ENCODE results near the gene DIRAS1. TPM values are rescaled to one million over a fixed set of nuclear protein-coding genes. Genes with fewer than 3 reads are reported as not detected.
A peak's percentile ranks its signal among the peaks of the same experiment; 100 is the strongest.

DIRAS1 gene
- total and polyA plus RNA-seq, 2 experiments from 2014 or later, result 2.8 to 18.6 TPM

DNA sequence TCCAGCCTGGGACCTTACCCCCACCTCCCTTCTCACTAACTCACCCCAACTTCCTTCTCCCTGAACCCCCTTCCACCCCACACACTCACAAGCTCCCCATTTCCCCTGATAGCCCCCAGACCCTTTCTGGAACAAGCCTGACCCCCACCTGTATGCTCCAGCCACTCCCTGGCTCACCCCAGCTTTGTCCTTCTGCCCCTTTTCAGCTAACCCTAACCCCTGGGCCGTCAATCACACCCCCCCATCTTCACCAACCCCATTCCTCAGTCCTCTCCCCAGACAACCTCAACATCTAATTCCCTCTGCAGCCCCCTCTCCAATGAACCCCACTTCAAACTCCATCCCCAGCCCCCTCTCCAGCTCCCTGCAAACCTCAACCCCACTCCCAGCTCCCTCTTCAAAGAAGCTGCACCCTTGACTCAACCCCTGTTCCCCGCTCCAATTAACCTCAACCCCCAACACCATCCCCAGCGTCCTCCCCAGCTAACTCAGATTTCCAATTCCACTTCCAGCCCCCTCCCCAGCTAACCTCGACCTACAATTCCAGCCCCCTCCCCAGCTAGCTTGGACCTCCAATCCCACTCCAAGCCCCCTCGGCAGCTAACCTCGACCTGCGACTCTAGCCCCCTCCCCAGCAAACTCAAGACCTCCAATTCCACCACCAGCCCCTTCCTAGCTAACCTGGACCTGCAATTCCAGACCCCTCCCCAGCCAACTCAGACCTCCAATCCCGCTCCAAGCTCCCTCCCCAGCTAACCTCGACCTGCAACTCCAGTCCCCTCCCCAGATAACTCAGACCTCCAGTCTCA lies 19.6 kb downstream of the DIRAS1 start:
- Histone ChIP-seq H3K4me1 (ENCODE audit: insufficient read depth) (peaks cover 11% of the 10 kb centered on the region), H3K4me3 (peak overlapping the region; percentile 77), H3K27me3 (ENCODE audit: insufficient read depth) (peaks cover 27% of the 10 kb centered on the region), H3K4me2 (peak overlapping the region; percentile 97), H2AFZ (no peak overlapping the region), H3F3A (replicated peaks; ENCODE audit: low read depth) (no peaks in the 10 kb centered on the region), H3K9me2 (ENCODE audit: insufficient read depth) (peaks cover 6% of the 10 kb centered on the region; the same call in 1 of the 2 replicates), H3K36me3 (ENCODE audit: insufficient read depth) (no peaks in the 10 kb centered on the region), H3K27ac (ENCODE audit: low read depth) (no peak overlapping the region), H4K20me1 (replicated peaks; ENCODE audit: insufficient read depth) (peaks cover 2% of the 10 kb centered on the region; the same call in 1 of the 2 replicates), H3K79me2 (replicated peaks; ENCODE audit: insufficient read depth) (no peaks in the 10 kb centered on the region)
- Mint-ChIP-seq H3K27me3 (ENCODE audit: insufficient read depth, low read depth, poor library complexity) (peaks cover 33% of the 10 kb centered on the region), H3K27ac (no peak overlapping the region), H3K36me3 (ENCODE audit: low read depth) (no peaks in the 10 kb centered on the region), H3K4me1 (peaks cover 9% of the 10 kb centered on the region), H3K4me3 (peak overlapping the region; percentile 88), H3K9me3 (no peaks in the 10 kb centered on the region)
- TF ChIP-seq POLR2AphosphoS5 (IDR thresholded peaks at IDR 0.05; ENCODE audit: low read depth), result no peak
- TF ChIP-seq, protein P1, sequence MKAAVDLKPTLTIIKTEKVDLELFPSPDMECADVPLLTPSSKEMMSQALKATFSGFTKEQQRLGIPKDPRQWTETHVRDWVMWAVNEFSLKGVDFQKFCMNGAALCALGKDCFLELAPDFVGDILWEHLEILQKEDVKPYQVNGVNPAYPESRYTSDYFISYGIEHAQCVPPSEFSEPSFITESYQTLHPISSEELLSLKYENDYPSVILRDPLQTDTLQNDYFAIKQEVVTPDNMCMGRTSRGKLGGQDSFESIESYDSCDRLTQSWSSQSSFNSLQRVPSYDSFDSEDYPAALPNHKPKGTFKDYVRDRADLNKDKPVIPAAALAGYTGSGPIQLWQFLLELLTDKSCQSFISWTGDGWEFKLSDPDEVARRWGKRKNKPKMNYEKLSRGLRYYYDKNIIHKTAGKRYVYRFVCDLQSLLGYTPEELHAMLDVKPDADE (IDR thresholded peaks at IDR 0.05), result no peak
- no peak for TF ChIP-seq EZH2phosphoT487 (IDR thresholded peaks at IDR 0.05; ENCODE audit: unreplicated experiment)
- TF ChIP-seq NANOG (IDR thresholded peaks at IDR 0.05; ENCODE audit: borderline replicate concordance), result no peak
- TF ChIP-seq CREB1 (CRISPR knock-in tag; IDR thresholded peaks at IDR 0.05; ENCODE audit: low read depth), result no peak
- DNase-seq (ENCODE audit: low spot score), result no peak
- peak; percentile 10; the same call in 2 of the 3 replicates for ATAC-seq

DNA sequence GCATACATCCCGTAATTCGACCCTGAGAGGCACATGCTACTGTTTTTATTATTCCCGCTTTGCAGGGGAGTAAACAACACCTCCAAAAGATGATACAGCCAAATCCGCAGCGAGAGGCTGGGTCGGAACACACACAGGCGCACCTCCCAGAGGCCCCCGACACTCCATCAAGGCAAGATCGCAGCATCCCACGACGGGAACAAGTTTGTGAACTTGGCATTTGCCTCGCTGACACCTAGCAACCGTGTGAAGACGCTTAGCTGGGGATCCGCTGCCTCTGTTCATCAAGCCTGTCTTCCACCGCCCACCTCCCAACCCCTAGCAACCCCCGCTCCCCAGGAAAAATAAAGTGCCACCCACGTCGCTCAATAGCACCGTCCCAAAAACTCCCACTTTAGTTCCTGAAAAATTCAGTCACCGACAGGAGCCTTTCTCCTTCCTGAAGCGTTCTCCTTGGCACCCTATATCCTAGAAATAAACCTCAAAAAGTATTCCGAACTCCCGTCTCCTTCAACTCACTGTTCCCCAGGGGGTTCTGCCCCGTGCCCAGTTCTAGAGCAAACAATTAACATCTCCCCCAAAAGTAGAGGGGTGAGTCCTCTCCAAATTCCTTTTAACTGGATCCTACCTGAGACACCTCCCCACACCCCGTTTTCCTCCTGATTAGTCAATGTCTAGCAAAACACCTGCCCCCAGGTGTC lies 20.4 kb downstream of the DIRAS1 start:
- peak overlapping the region; percentile 97 for H3K4me2 ChIP-seq
- H3K4me3 Mint-ChIP-seq, result peak overlapping the region; percentile 88
- H3K27ac Mint-ChIP-seq, result no peak overlapping the region
- no peaks in the 10 kb centered on the region for H3K36me3 Mint-ChIP-seq (ENCODE audit: low read depth)
- peaks cover 9% of the 10 kb centered on the region for H3K4me1 Mint-ChIP-seq
- peaks cover 6% of the 10 kb centered on the region; the same call in 1 of the 2 replicates for H3K9me2 ChIP-seq (ENCODE audit: insufficient read depth)
- no peaks in the 10 kb centered on the region for H3K79me2 ChIP-seq (replicated peaks; ENCODE audit: insufficient read depth)
- TF ChIP-seq, protein P2, sequence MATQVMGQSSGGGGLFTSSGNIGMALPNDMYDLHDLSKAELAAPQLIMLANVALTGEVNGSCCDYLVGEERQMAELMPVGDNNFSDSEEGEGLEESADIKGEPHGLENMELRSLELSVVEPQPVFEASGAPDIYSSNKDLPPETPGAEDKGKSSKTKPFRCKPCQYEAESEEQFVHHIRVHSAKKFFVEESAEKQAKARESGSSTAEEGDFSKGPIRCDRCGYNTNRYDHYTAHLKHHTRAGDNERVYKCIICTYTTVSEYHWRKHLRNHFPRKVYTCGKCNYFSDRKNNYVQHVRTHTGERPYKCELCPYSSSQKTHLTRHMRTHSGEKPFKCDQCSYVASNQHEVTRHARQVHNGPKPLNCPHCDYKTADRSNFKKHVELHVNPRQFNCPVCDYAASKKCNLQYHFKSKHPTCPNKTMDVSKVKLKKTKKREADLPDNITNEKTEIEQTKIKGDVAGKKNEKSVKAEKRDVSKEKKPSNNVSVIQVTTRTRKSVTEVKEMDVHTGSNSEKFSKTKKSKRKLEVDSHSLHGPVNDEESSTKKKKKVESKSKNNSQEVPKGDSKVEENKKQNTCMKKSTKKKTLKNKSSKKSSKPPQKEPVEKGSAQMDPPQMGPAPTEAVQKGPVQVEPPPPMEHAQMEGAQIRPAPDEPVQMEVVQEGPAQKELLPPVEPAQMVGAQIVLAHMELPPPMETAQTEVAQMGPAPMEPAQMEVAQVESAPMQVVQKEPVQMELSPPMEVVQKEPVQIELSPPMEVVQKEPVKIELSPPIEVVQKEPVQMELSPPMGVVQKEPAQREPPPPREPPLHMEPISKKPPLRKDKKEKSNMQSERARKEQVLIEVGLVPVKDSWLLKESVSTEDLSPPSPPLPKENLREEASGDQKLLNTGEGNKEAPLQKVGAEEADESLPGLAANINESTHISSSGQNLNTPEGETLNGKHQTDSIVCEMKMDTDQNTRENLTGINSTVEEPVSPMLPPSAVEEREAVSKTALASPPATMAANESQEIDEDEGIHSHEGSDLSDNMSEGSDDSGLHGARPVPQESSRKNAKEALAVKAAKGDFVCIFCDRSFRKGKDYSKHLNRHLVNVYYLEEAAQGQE (IDR thresholded peaks at IDR 0.05; ENCODE audit: unreplicated experiment), result no peak
- TF ChIP-seq EZH2 (IDR thresholded peaks at IDR 0.05; ENCODE audit: low read depth, unreplicated experiment), result peak; percentile 12
- peaks cover 3% of the 10 kb centered on the region; the same call in 1 of the 2 replicates for H4K20me1 ChIP-seq (replicated peaks; ENCODE audit: insufficient read depth)
- H3K4me1 ChIP-seq (ENCODE audit: insufficient read depth), result peaks cover 11% of the 10 kb centered on the region
- H3K27ac ChIP-seq (ENCODE audit: low read depth), result no peak overlapping the region
- peak overlapping the region; percentile 77 for H3K4me3 ChIP-seq
- peak; percentile 53 for DNase-seq (ENCODE audit: low spot score)
- H3K36me3 ChIP-seq (ENCODE audit: insufficient read depth), result no peaks in the 10 kb centered on the region
- peak; percentile 6; the same call in 2 of the 3 replicates for ATAC-seq
- no peaks in the 10 kb centered on the region for H3F3A ChIP-seq (replicated peaks; ENCODE audit: low read depth)
- no peak overlapping the region for H2AFZ ChIP-seq
- no peaks in the 10 kb centered on the region for H3K9me3 Mint-ChIP-seq
- H3K27me3 ChIP-seq (ENCODE audit: insufficient read depth), result peaks cover 27% of the 10 kb centered on the region
- H3K27me3 Mint-ChIP-seq (ENCODE audit: insufficient read depth, low read depth, poor library complexity), result peaks cover 33% of the 10 kb centered on the region

Data from GM23338 (cell line).